GM20000 (cell line): ENCODE measurements around the gene SEC14L1.

ENCODE experiments used
- DNase-seq: peaks from one replicate; pipeline ENCODE4 v3.0.0; 2012; ENCODE audit warnings: low spot score
- TF ChIP-seq, protein P1 (sequence below): IDR thresholded peaks from 2 replicates; pipeline ENCODE4 v1.5.1; 2012; ENCODE audit warnings: mild to moderate bottlenecking, control low read depth; ENCODE audit errors: extremely low read depth, missing control alignments

The SEC14L1 gene

GRCh38 chr17:77143306-77143705 is 2.5 kb downstream of the SEC14L1 start:
- TF ChIP-seq, protein P1, sequence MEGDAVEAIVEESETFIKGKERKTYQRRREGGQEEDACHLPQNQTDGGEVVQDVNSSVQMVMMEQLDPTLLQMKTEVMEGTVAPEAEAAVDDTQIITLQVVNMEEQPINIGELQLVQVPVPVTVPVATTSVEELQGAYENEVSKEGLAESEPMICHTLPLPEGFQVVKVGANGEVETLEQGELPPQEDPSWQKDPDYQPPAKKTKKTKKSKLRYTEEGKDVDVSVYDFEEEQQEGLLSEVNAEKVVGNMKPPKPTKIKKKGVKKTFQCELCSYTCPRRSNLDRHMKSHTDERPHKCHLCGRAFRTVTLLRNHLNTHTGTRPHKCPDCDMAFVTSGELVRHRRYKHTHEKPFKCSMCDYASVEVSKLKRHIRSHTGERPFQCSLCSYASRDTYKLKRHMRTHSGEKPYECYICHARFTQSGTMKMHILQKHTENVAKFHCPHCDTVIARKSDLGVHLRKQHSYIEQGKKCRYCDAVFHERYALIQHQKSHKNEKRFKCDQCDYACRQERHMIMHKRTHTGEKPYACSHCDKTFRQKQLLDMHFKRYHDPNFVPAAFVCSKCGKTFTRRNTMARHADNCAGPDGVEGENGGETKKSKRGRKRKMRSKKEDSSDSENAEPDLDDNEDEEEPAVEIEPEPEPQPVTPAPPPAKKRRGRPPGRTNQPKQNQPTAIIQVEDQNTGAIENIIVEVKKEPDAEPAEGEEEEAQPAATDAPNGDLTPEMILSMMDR, result no peak
- DNase-seq, result no peak

DNA sequence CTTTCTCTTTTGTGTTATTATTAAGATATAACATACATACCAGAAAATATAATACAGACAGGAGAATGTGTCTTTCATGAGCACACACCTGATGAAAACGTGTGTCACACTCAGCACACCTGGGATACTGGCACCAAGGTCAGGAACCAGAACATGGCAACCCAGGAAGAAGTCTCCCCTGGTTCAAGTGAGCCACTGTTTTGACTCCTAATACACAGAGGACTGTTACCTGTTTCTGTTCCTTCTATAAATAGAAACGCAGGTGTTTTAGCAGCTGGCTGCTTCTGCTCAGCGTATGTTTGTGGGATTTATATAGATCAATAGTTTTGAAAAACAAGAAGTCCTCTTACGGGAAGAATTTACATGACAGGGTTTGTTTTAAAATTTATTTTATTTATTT is 3.5 kb downstream of the SEC14L1 start:
- DNase-seq, result no peak
- TF ChIP-seq, protein P1, result no peak

DNA sequence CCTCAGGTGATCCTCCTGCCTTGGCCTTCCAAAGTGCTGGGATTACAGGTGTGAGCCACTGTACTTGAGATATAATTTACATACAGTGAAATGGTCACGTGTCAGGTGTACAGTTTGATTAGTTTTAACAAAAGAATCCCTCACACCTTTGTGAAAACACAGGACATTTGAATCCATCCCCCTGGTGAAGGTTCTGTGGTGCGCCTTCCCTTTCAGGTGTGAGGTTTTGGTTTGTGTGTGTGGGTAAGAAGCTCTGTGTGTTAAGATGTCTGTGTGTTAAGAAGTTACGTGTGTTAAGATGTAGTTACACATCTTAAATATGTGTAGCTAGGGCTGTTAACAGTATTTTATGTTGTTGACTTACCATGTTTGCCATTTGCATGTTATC is 4.4 kb downstream of the SEC14L1 start:
- TF ChIP-seq, protein P1, result no peak
- no peak for DNase-seq

- peak; percentile 52 for DNase-seq
- TF ChIP-seq, protein P1, result no peak
Observed at GRCh38 chr17:77145612-77146245, 5.0 kb downstream of the SEC14L1 start.

- TF ChIP-seq, protein P1, result no peak
- no peak for DNase-seq
Observed at GRCh38 chr17:77146246-77146632, 5.5 kb downstream of the SEC14L1 start.

DNA sequence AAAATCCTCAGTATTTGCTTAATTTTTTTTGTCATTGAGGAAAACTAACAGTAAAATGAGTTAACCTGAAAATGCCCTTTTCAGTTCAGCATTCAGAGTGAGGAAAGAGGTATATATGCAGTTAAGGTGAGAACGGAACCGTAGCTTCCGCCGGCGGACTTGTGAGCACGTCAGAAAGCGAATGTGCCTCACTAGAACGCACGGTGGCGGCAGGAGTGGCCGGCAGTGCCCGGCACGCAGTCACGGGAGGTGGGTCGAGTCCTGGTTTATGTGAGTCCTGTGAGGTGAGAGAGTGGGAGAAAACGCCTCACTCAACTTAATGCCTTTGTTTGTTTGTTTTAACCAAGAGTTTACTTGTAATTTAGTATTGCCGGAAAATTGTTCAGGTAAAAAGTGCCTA is 6.1 kb downstream of the SEC14L1 start:
- TF ChIP-seq, protein P1, result peak; percentile 44
- DNase-seq, result no peak

DNA sequence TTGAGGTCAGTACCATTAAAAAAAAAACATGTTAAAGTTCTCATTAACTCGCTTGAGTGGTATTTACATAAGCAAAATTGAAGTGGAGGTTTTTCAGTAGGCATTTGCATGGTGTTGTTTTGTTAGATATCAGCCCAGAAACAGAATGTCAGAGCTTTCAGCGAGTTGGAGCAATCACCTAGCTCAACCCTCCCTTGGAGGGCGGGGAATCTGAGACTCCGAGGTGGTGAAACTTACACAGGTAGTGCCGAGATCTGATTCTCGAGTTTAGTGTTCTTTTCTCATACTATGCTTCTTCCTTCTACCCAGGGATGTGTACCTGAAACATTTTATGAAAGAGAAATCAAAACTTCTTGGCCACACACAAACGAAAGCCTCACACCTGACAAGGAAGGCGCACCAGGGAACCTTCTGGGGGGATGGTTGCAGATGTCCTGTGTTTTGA is 6.6 kb downstream of the SEC14L1 start:
- TF ChIP-seq, protein P1, result no peak
- peak; percentile 45 for DNase-seq
